GM06990 (cell line): Measurements from ENCODE around the gene PTPRD.

Experiments
- DNase-seq: peaks from one replicate; pipeline ENCODE4 v3.0.0-alpha.2; 2011; ENCODE audit not compliant: insufficient read length; ENCODE audit errors: extremely low read depth
- H3K27me3 ChIP-seq: replicated peaks from 2 replicates; pipeline ENCODE4 v1.6.0; 2011; ENCODE audit warnings: low read length; ENCODE audit not compliant: control insufficient read depth, insufficient read depth
- H3K36me3 ChIP-seq: 2 replicates; pipeline ENCODE4 v1.5.1; 2011; ENCODE audit warnings: low read length; ENCODE audit not compliant: control insufficient read depth, insufficient read depth
- H3K4me3 ChIP-seq: replicated peaks from 2 replicates; pipeline ENCODE4 v1.5.1; 2011; ENCODE audit warnings: low read depth, mild to moderate bottlenecking, control low read depth, low read length
- TF ChIP-seq, protein P1 (sequence below): IDR thresholded peaks from 2 replicates; pipeline ENCODE4 v1.5.1; 2011; ENCODE audit warnings: low read length, control low read depth, mild to moderate bottlenecking, inconsistent platforms; ENCODE audit not compliant: insufficient read depth, poor library complexity, severe bottlenecking

PTPRD gene

DNA sequence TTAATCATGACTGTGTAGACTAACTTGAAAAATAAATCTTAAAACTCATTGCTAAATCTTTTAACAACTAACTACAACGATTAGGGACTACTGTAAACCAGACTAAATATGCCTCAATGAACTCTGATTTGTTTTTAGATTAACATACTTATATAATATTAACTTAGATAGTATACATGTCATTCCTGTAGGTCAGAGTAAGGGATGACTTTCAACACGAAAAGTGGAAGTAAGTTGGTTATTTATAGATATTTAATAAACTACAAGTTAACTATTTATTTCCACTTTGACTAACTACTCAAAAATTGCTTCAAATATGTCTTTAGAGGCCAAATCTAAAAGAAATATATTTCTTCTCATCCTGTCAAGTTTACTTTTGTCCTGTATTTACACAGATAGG is 795.6 kb downstream of the PTPRD start:
- H3K4me3 ChIP-seq, result no peak overlapping the region
- H3K36me3 ChIP-seq, result no peaks in the 10 kb centered on the region
- H3K27me3 ChIP-seq, result no peaks in the 10 kb centered on the region
- no peak for DNase-seq
- TF ChIP-seq, protein P1, sequence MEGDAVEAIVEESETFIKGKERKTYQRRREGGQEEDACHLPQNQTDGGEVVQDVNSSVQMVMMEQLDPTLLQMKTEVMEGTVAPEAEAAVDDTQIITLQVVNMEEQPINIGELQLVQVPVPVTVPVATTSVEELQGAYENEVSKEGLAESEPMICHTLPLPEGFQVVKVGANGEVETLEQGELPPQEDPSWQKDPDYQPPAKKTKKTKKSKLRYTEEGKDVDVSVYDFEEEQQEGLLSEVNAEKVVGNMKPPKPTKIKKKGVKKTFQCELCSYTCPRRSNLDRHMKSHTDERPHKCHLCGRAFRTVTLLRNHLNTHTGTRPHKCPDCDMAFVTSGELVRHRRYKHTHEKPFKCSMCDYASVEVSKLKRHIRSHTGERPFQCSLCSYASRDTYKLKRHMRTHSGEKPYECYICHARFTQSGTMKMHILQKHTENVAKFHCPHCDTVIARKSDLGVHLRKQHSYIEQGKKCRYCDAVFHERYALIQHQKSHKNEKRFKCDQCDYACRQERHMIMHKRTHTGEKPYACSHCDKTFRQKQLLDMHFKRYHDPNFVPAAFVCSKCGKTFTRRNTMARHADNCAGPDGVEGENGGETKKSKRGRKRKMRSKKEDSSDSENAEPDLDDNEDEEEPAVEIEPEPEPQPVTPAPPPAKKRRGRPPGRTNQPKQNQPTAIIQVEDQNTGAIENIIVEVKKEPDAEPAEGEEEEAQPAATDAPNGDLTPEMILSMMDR, result no peak

- TF ChIP-seq, protein P1, result no peak
- Histone ChIP-seq H3K27me3 (no peaks in the 10 kb centered on the region), H3K36me3 (no peaks in the 10 kb centered on the region), H3K4me3 (no peak overlapping the region)
- DNase-seq, result no peak
Measured at GRCh38 chr9:9804109-9804508, 808.7 kb downstream of the PTPRD start.

DNA sequence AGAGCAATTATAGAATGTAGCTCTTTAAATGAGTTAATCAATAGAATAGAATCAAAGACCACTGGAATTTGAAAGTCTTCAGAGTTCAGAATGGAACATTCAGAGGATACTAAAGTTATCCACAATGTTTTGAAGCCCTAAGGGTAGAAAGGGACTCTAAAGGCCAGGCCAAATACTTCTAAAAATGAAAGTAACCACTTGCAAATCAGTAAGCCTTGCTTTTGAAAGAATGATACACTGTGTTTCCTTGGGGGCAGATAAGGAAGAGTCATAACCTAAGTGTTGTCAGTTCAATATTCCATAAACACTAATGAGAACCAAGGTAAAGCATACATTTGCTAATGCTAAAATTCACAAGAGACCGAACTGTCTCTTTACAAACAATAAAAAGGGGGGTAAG is 813.5 kb downstream of the PTPRD start:
- H3K36me3 ChIP-seq, result no peaks in the 10 kb centered on the region
- TF ChIP-seq, protein P1, result no peak
- no peak overlapping the region for H3K4me3 ChIP-seq
- DNase-seq, result no peak
- no peaks in the 10 kb centered on the region for H3K27me3 ChIP-seq

- Histone ChIP-seq H3K36me3 (no peaks in the 10 kb centered on the region), H3K27me3 (no peaks in the 10 kb centered on the region), H3K4me3 (no peak overlapping the region)
- TF ChIP-seq, protein P1, result no peak
- no peak for DNase-seq
Measured at GRCh38 chr9:9792144-9792857, 820.5 kb downstream of the PTPRD start.

GRCh38 chr9:9791611-9792010 is 821.2 kb downstream of the PTPRD start:
- no peaks in the 10 kb centered on the region for H3K36me3 ChIP-seq
- DNase-seq, result no peak
- no peak overlapping the region for H3K4me3 ChIP-seq

More at GRCh38 chr9:9791611-9792010, 821.2 kb downstream of the PTPRD start:
- H3K27me3 ChIP-seq, result no peaks in the 10 kb centered on the region
- TF ChIP-seq, protein P1, result no peak
